ENCODE data around the gene PRDX1. TPM values are rescaled to one million over a fixed set of nuclear protein-coding genes. Genes with fewer than 3 reads are reported as not detected.

Gene PRDX1
- total and polyA plus RNA-seq, 2 of the 13 experiments (the other 11 are each of a cell fraction or from before 2014, with no cell fraction given) = 761 to 1,898 TPM

DNA sequence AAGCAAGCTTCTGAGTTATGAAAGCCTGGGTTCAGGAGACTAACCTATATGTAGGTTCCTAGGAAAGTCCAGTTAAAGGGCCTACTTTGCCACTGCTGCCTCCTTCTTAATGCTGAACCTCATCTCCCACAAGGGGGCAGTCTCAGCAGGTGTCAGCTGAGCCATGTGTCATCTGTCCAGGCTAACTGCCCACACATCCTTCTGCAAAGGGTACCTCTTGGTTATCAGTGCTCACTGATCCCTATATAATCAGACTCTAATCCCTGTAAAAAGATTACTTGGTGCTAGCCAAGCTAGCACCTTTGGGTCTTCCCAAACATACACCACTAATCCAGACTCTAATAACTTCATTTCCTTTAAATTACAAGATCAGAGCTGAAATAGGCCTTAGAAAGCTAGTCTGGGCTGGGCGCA lies 9.0 kb downstream of the PRDX1 start (continued):
- TF ChIP-seq SIX1 (CRISPR knock-in tag; IDR thresholded peaks at IDR 0.05; ENCODE audit: borderline replicate concordance) (no peak), DPF2 (CRISPR knock-in tag; IDR thresholded peaks at IDR 0.05; ENCODE audit: borderline replicate concordance, low read depth) (no peak), ADNP (CRISPR knock-in tag; IDR thresholded peaks at IDR 0.05) (no peak), NR2F1 (CRISPR knock-in tag; IDR thresholded peaks at IDR 0.05) (peak in 1 of 2 experiments; percentile 25; a peak in 1 of 4 replicates), STAG1 (CRISPR knock-in tag; IDR thresholded peaks at IDR 0.05) (peak; percentile 87), DNMT1 (CRISPR knock-in tag; IDR thresholded peaks at IDR 0.05) (no peak), RFX5 (IDR thresholded peaks at IDR 0.05; ENCODE audit: low read depth, low read length) (no peak), AGO2 (optimal IDR thresholded peaks at IDR 0.05; ENCODE audit: low read depth, low read length) (no peak), SMC3 (IDR thresholded peaks at IDR 0.05; ENCODE audit: low read length) (peak; percentile 91; the same call in 1 of the 2 replicates), POLR2A (IDR thresholded peaks at IDR 0.05; ENCODE audit: insufficient read depth in 1 of 2, low read depth in 2 of 2, low read length in 2 of 2) (peak in 1 of 2 experiments; percentile 64; a peak in 2 of 4 replicates), SNAPC2 (CRISPR knock-in tag; IDR thresholded peaks at IDR 0.05) (0 out of 2 replicates have a peak, but pooled peaks have one; percentile 30), MXI1 (IDR thresholded peaks at IDR 0.05; ENCODE audit: borderline replicate concordance, low read depth, low read length) (peak; percentile 66; the same call in 1 of the 3 replicates), TGIF2 (CRISPR knock-in tag; IDR thresholded peaks at IDR 0.05) (peak; percentile 98), XRCC5 (optimal IDR thresholded peaks at IDR 0.05; ENCODE audit: low read length) (peak; percentile 54), KDM2A (CRISPR knock-in tag; IDR thresholded peaks at IDR 0.05; ENCODE audit: borderline replicate concordance, low read depth) (peak; percentile 20; the same call in 1 of the 2 replicates), ARNTL (CRISPR knock-in tag; IDR thresholded peaks at IDR 0.05) (0 out of 2 replicates have a peak, but pooled peaks have one; percentile 34), ZSCAN22 (CRISPR knock-in tag; IDR thresholded peaks at IDR 0.05) (0 out of 2 replicates have a peak, but pooled peaks have one; percentile 38)
- TF ChIP-seq, protein P1, sequence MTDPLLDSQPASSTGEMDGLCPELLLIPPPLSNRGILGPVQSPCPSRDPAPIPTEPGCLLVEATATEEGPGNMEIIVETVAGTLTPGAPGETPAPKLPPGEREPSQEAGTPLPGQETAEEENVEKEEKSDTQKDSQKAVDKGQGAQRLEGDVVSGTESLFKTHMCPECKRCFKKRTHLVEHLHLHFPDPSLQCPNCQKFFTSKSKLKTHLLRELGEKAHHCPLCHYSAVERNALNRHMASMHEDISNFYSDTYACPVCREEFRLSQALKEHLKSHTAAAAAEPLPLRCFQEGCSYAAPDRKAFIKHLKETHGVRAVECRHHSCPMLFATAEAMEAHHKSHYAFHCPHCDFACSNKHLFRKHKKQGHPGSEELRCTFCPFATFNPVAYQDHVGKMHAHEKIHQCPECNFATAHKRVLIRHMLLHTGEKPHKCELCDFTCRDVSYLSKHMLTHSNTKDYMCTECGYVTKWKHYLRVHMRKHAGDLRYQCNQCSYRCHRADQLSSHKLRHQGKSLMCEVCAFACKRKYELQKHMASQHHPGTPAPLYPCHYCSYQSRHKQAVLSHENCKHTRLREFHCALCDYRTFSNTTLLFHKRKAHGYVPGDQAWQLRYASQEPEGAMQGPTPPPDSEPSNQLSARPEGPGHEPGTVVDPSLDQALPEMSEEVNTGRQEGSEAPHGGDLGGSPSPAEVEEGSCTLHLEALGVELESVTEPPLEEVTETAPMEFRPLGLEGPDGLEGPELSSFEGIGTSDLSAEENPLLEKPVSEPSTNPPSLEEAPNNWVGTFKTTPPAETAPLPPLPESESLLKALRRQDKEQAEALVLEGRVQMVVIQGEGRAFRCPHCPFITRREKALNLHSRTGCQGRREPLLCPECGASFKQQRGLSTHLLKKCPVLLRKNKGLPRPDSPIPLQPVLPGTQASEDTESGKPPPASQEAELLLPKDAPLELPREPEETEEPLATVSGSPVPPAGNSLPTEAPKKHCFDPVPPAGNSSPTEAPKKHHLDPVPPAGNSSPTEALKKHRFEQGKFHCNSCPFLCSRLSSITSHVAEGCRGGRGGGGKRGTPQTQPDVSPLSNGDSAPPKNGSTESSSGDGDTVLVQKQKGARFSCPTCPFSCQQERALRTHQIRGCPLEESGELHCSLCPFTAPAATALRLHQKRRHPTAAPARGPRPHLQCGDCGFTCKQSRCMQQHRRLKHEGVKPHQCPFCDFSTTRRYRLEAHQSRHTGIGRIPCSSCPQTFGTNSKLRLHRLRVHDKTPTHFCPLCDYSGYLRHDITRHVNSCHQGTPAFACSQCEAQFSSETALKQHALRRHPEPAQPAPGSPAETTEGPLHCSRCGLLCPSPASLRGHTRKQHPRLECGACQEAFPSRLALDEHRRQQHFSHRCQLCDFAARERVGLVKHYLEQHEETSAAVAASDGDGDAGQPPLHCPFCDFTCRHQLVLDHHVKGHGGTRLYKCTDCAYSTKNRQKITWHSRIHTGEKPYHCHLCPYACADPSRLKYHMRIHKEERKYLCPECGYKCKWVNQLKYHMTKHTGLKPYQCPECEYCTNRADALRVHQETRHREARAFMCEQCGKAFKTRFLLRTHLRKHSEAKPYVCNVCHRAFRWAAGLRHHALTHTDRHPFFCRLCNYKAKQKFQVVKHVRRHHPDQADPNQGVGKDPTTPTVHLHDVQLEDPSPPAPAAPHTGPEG (CRISPR knock-in tag; IDR thresholded peaks at IDR 0.05) = no peak
- TF ChIP-seq, protein P2, sequence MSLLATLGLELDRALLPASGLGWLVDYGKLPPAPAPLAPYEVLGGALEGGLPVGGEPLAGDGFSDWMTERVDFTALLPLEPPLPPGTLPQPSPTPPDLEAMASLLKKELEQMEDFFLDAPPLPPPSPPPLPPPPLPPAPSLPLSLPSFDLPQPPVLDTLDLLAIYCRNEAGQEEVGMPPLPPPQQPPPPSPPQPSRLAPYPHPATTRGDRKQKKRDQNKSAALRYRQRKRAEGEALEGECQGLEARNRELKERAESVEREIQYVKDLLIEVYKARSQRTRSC (CRISPR knock-in tag; IDR thresholded peaks at IDR 0.05; ENCODE audit: low read depth) = no peak
- TF ChIP-seq, protein P3, sequence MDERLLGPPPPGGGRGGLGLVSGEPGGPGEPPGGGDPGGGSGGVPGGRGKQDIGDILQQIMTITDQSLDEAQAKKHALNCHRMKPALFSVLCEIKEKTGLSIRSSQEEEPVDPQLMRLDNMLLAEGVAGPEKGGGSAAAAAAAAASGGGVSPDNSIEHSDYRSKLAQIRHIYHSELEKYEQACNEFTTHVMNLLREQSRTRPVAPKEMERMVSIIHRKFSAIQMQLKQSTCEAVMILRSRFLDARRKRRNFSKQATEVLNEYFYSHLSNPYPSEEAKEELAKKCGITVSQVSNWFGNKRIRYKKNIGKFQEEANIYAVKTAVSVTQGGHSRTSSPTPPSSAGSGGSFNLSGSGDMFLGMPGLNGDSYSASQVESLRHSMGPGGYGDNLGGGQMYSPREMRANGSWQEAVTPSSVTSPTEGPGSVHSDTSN (CRISPR knock-in tag; IDR thresholded peaks at IDR 0.05) = no peak

Data from HepG2 (cell line).